Smooth muscle cell (in vitro differentiated cells): ENCODE results near the gene SLIT1. TPM values are rescaled to one million over a fixed set of nuclear protein-coding genes. Genes with fewer than 3 reads are reported as not detected.

Experiments
- DNase-seq: peaks from one replicate; lab custom pipeline; 2025; ENCODE audit not compliant: unreplicated experiment; lab: John Stamatoyannopoulos, UW
- H2AFZ ChIP-seq: fragments of 200-600 bp; sonication (generic); 2 replicates; pipeline ENCODE4 v1.6.0; 2016; ENCODE audit warnings: antibody characterized with exemption, low read depth, mild to moderate bottlenecking
- H3F3A ChIP-seq: fragments of 200-600 bp; sonication (generic); 2 replicates; pipeline ENCODE4 v1.6.0; 2017; ENCODE audit warnings: antibody characterized with exemption, low read depth
- H3K27ac ChIP-seq: fragments of 200-600 bp; sonication (generic); 2 replicates; pipeline ENCODE4 v1.5.1; 2016; ENCODE audit warnings: low read depth, mild to moderate bottlenecking
- H3K27me3 ChIP-seq: fragments of 200-600 bp; sonication (generic); 2 replicates; pipeline ENCODE4 v1.6.1; 2016; ENCODE audit warnings: low read depth, mild to moderate bottlenecking
- H3K36me3 ChIP-seq: fragments of 200-600 bp; sonication (generic); 2 replicates; pipeline ENCODE4 v1.5.1; 2016; ENCODE audit warnings: low read depth
- H3K4me1 ChIP-seq: fragments of 200-600 bp; sonication (generic); 2 replicates; pipeline ENCODE4 v1.5.1; 2016; ENCODE audit warnings: low read depth
- H3K4me2 ChIP-seq: fragments of 200-600 bp; sonication (generic); 2 replicates; pipeline ENCODE4 v1.6.0; 2016; ENCODE audit warnings: mild to moderate bottlenecking
- H3K4me3 ChIP-seq: fragments of 200-600 bp; sonication (generic); 2 replicates; pipeline ENCODE4 v1.5.1; 2016; ENCODE audit warnings: mild to moderate bottlenecking
- H3K79me2 ChIP-seq: fragments of 200-600 bp; sonication (generic); 2 replicates; pipeline ENCODE4 v1.6.0; 2016; ENCODE audit warnings: low read depth, mild to moderate bottlenecking
- H3K9ac ChIP-seq: fragments of 200-600 bp; sonication (generic); 2 replicates; pipeline ENCODE4 v1.6.0; 2016; ENCODE audit warnings: low read depth
- H3K9me3 ChIP-seq: fragments of 200-600 bp; sonication (generic); replicated peaks from 2 replicates; pipeline ENCODE4 v1.5.1; 2016; ENCODE audit warnings: low read depth
- H4K20me1 ChIP-seq: fragments of 200-600 bp; sonication (generic); 2 replicates; pipeline ENCODE4 v1.6.0; 2016; ENCODE audit warnings: low read depth
- CTCF ChIP-seq: fragments of 200-600 bp; sonication (generic); IDR thresholded peaks from 2 replicates; pipeline ENCODE4 v1.5.1; 2017; ENCODE audit warnings: borderline replicate concordance, mild to moderate bottlenecking, antibody characterized with exemption; ENCODE audit not compliant: insufficient read depth, poor library complexity, severe bottlenecking
- WGBS: methylation state at CpG from one replicate; pipeline ENCODE4 v1.1.7; 2016; ENCODE audit warnings: low lambda C conversion rate; 5-methylcytosine and 5-hydroxymethylcytosine counted together
- polyA plus RNA-seq: library from polyadenylated mRNA; unstranded; fragments of >200 nt; fragmentation: Nextera tagmentation; extraction: Ambion mirVana; gene quantifications from 2 replicates; pipeline ENCODE4 v1.2.1, GENCODE V29; 2016
- total RNA-seq: library from RNA; depleted of rRNA; stranded (reverse); fragments of >200 nt; gene quantifications from 2 replicates; pipeline ENCODE4 v1.2.3, GENCODE V29; 2014

SLIT1 gene
- total and polyA plus RNA-seq, 2 experiments from 2014 or later, result 0.15 TPM; not detected in 1

GRCh38 chr10:97131666-97132065 lies 54.1 kb downstream of the SLIT1 start:
- no peaks in the 10 kb centered on the region for H3K36me3 ChIP-seq
- H3K9me3 ChIP-seq, result no peaks in the 10 kb centered on the region
- H4K20me1 ChIP-seq, result no peaks in the 10 kb centered on the region
- no peak overlapping the region for H3K9ac ChIP-seq
- no peak overlapping the region for H3K4me2 ChIP-seq
- H3F3A ChIP-seq, result no peaks in the 10 kb centered on the region
- DNase-seq, result no peak
- H2AFZ ChIP-seq, result no peak overlapping the region
- no peak overlapping the region for H3K27ac ChIP-seq
- 91% methylated on average over 9 of the region's 9 CpGs for WGBS
- H3K4me1 ChIP-seq, result no peaks in the 10 kb centered on the region
- no peaks in the 10 kb centered on the region for H3K79me2 ChIP-seq
- no peak overlapping the region for H3K4me3 ChIP-seq
- peaks cover 4% of the 10 kb centered on the region for H3K27me3 ChIP-seq
- no peak for TF ChIP-seq CTCF

DNA sequence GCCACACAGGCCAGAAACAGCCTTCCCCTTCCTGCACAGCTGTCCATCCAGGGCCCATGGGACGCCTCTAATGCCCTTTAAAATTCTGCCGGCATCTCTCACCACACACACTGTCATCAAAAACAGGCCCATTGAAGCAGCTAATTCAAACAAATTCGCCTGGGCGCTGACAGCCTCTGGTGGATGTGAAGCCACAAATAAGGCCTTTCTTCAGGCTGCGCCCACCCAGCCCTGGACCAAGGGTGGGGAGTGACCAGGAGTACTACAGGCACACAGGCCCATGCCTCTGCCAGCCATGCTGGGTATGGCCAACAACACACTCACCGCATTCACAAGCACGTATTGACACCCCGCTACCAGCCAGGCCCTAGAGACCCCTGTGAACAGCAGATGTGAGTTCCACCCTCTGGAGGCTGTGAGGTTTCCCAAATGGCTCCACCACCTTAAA lies 54.6 kb downstream of the SLIT1 start:
- TF ChIP-seq CTCF, result no peak
- no peaks in the 10 kb centered on the region for H4K20me1 ChIP-seq
- H3K27me3 ChIP-seq, result no peaks in the 10 kb centered on the region
- H3K27ac ChIP-seq, result no peak overlapping the region
- no peak for DNase-seq
- no peaks in the 10 kb centered on the region for H3K36me3 ChIP-seq
- WGBS, result 89% methylated on average over 8 of the region's 8 CpGs
- H2AFZ ChIP-seq, result no peak overlapping the region
- no peaks in the 10 kb centered on the region for H3K79me2 ChIP-seq
- H3K4me1 ChIP-seq, result no peaks in the 10 kb centered on the region
- H3K9ac ChIP-seq, result no peak overlapping the region
- H3F3A ChIP-seq, result no peaks in the 10 kb centered on the region
- H3K4me2 ChIP-seq, result no peak overlapping the region
- no peaks in the 10 kb centered on the region for H3K9me3 ChIP-seq
- H3K4me3 ChIP-seq, result no peak overlapping the region

DNA sequence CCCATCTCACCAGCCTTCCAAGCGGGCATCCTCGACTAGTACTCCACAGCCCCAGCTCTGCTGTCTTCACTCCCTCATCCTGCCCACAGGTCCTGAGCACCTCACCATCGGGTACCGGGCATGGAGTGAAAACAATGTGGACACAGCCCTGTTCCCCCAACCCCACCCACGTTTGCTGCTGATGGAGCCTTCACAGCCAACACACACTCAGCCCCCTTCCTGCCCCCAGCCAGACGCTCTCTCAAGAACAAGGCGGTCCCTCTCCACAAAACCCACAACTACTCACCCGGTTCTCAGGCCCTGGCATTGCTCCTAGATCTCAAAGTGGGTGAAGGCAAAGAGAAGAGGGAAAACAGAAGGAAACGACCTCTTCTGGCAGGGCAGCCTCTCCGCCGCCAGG lies 56.1 kb downstream of the SLIT1 start:
- no peak for TF ChIP-seq CTCF
- H3K9me3 ChIP-seq, result no peaks in the 10 kb centered on the region
- no peak overlapping the region for H2AFZ ChIP-seq
- H4K20me1 ChIP-seq, result no peaks in the 10 kb centered on the region
- H3K4me2 ChIP-seq, result no peak overlapping the region
- H3K27me3 ChIP-seq, result no peaks in the 10 kb centered on the region
- no peak overlapping the region for H3K27ac ChIP-seq
- H3K4me1 ChIP-seq, result no peaks in the 10 kb centered on the region
- H3K4me3 ChIP-seq, result no peak overlapping the region
- WGBS, result 82% methylated on average over 11 of the region's 11 CpGs
- no peaks in the 10 kb centered on the region for H3K79me2 ChIP-seq
- no peak for DNase-seq
- no peaks in the 10 kb centered on the region for H3K36me3 ChIP-seq
- H3F3A ChIP-seq, result no peaks in the 10 kb centered on the region
- H3K9ac ChIP-seq, result no peak overlapping the region

GRCh38 chr10:97128516-97129154 lies 57.1 kb downstream of the SLIT1 start:
- no peak for TF ChIP-seq CTCF
- H4K20me1 ChIP-seq, result no peaks in the 10 kb centered on the region
- no peaks in the 10 kb centered on the region for H3K9me3 ChIP-seq
- no peaks in the 10 kb centered on the region for H3K79me2 ChIP-seq
- H3K4me2 ChIP-seq, result no peak overlapping the region
- H3K9ac ChIP-seq, result no peak overlapping the region
- H3K27ac ChIP-seq, result no peak overlapping the region
- DNase-seq, result no peak
- no peak overlapping the region for H3K4me3 ChIP-seq
- no peak overlapping the region for H2AFZ ChIP-seq
- WGBS, result 87% methylated on average over 12 of the region's 12 CpGs
- no peaks in the 10 kb centered on the region for H3F3A ChIP-seq
- H3K27me3 ChIP-seq, result no peaks in the 10 kb centered on the region
- H3K4me1 ChIP-seq, result no peaks in the 10 kb centered on the region
- H3K36me3 ChIP-seq, result no peaks in the 10 kb centered on the region
